ENCODE measurements around the gene CAMK1D. TPM values are rescaled to one million over a fixed set of nuclear protein-coding genes. Genes with fewer than 3 reads are reported as not detected.

Gene CAMK1D
- total RNA-seq, 1 experiment from 2014 or later: 6.3 TPM

GRCh38 chr10:12566161-12567115, 217.1 kb downstream of the CAMK1D start:
- Mint-ChIP-seq H3K9me3 (no peaks in the 10 kb centered on the region; a peak in 1 of 5 replicates), H3K4me3 (no peak overlapping the region), H3K27ac (peak overlapping the region in 1 of 3 experiments; percentile 64; a peak in 2 of 7 replicates), H3K27me3 (ENCODE audit: low read depth) (no peaks in the 10 kb centered on the region), H3K36me3 (ENCODE audit: insufficient read depth in 1 of 3, low read depth in 3 of 3) (no peaks in the 10 kb centered on the region; a peak in 2 of 7 replicates), H3K4me1 (peaks cover 11 to 12% of the 10 kb centered on the region in 2 experiments; a peak in 3 of 4 replicates)
- no peak overlapping the region for H2BK5ac ChIP-seq (ENCODE audit: insufficient read length, low read length)
- no peak overlapping the region for H3K9ac ChIP-seq (ENCODE audit: extremely low read depth, insufficient read length, low read length)
- no peaks in the 10 kb centered on the region for H3K4me1 ChIP-seq (ENCODE audit: insufficient read depth, low read length)
- H3K18ac ChIP-seq (ENCODE audit: insufficient read length, low read depth, low read length): no peak overlapping the region
- no peak overlapping the region for H4K5ac ChIP-seq (ENCODE audit: insufficient read length, low read depth, low read length)
- H3K56ac ChIP-seq (ENCODE audit: insufficient read length, low read depth, low read length): no peak overlapping the region
- no peak overlapping the region for H2BK12ac ChIP-seq (ENCODE audit: insufficient read length, low read depth, low read length)
- no peak overlapping the region for H3K23ac ChIP-seq (ENCODE audit: insufficient read length, low read depth, low read length)
- H3K27ac ChIP-seq (ENCODE audit: insufficient read length, low read depth, low read length): no peak overlapping the region
- WGBS (ENCODE audit: extremely low coverage, insufficient read length, low lambda C conversion rate): no CpG with 5 or more reads among the region's 20 CpGs
- H3K23me2 ChIP-seq (ENCODE audit: insufficient read length, low read depth, low read length, poor library complexity, severe bottlenecking): no peaks in the 10 kb centered on the region
- H3K79me2 ChIP-seq (ENCODE audit: insufficient read depth, low read length): no peaks in the 10 kb centered on the region
- H2AFZ ChIP-seq (ENCODE audit: low read length): no peak overlapping the region
- H2BK15ac ChIP-seq (ENCODE audit: low read depth, low read length): no peak overlapping the region
- H4K8ac ChIP-seq (replicated peaks; ENCODE audit: insufficient read length, low read depth, low read length): no peak overlapping the region
- no peaks in the 10 kb centered on the region for H3K27me3 ChIP-seq (ENCODE audit: insufficient read depth, low read length)
- no peaks in the 10 kb centered on the region for H3K79me1 ChIP-seq (ENCODE audit: insufficient read depth, low read depth, low read length, poor library complexity, severe bottlenecking)
- H3K4ac ChIP-seq (ENCODE audit: low read depth, low read length): no peak overlapping the region
- H3K9me3 ChIP-seq (ENCODE audit: control insufficient read depth, low read depth, low read length): no peaks in the 10 kb centered on the region
- H3K4me2 ChIP-seq (ENCODE audit: insufficient read depth, insufficient read length, low read length): no peak overlapping the region
- H3K14ac ChIP-seq (ENCODE audit: insufficient read depth, low read length): no peak overlapping the region
- H3T11ph ChIP-seq (ENCODE audit: low read length): no peak overlapping the region
- H4K91ac ChIP-seq (ENCODE audit: insufficient read length, low read depth, low read length): no peak overlapping the region
- no peaks in the 10 kb centered on the region for H4K20me1 ChIP-seq (ENCODE audit: control insufficient read depth, insufficient read depth, insufficient read length)
- no peak overlapping the region for H2BK20ac ChIP-seq (ENCODE audit: low read depth, low read length, poor library complexity, severe bottlenecking)
- DNase-seq: no peak
- no peak for TF ChIP-seq CTCF (conservative IDR thresholded peaks at IDR 0.05)
- H2AK5ac ChIP-seq (ENCODE audit: insufficient read length, low read length): no peak overlapping the region
- H2BK120ac ChIP-seq (ENCODE audit: low read depth, low read length, poor library complexity, severe bottlenecking): no peak overlapping the region

All from H9 (cell line).